BJ (cell line): ENCODE results near the gene EGLN3. TPM values are rescaled to one million over a fixed set of nuclear protein-coding genes. Genes with fewer than 3 reads are reported as not detected.

Experiments used
- CTCF ChIA-PET: fragments of 350-600 bp; formaldehyde crosslinking; extraction: SDS; loops from one replicate; lab custom pipeline; 2021; ENCODE audit warnings: antibody characterized with exemption, inconsistent platforms; lab: Yijun Ruan, JAX
- POLR2A ChIA-PET: fragments of 300-600 bp; sonication (Branson Sonifier 250); formaldehyde crosslinking; extraction: SDS; loops from one replicate; lab custom pipeline; 2021; ENCODE audit warnings: antibody characterized with exemption; lab: Charles Lee
- DNase-seq: peaks from one replicate; pipeline ENCODE4 v3.0.0-alpha.2; 2011; ENCODE audit warnings: low read depth
- H3K27me3 ChIP-seq: 2 replicates; pipeline ENCODE4 v1.6.0; 2011; ENCODE audit warnings: low read length; ENCODE audit not compliant: control insufficient read depth, insufficient read depth
- H3K36me3 ChIP-seq: 2 replicates; pipeline ENCODE4 v1.5.1; 2011; ENCODE audit warnings: low read length; ENCODE audit not compliant: control insufficient read depth, insufficient read depth
- H3K4me3 ChIP-seq: 2 replicates; pipeline ENCODE4 v1.5.1; 2011; ENCODE audit warnings: low read depth, mild to moderate bottlenecking, control low read depth, low read length
- polyA plus RNA-seq: library from polyadenylated mRNA; depleted of rRNA; stranded (reverse); fragments of >200 nt; gene quantifications from 2 replicates; pipeline ENCODE4 v1.2.3, GENCODE V29; 2011
- TF ChIP-seq, protein P1 (sequence below): IDR thresholded peaks from 2 replicates; pipeline ENCODE4 v1.5.1; 2011; ENCODE audit warnings: low read depth, mild to moderate bottlenecking, control low read depth, inconsistent platforms, low read length, moderate library complexity; ENCODE audit not compliant: insufficient read depth

EGLN3 gene
- polyA plus RNA-seq, 1 experiment: 0.15 TPM

DNA sequence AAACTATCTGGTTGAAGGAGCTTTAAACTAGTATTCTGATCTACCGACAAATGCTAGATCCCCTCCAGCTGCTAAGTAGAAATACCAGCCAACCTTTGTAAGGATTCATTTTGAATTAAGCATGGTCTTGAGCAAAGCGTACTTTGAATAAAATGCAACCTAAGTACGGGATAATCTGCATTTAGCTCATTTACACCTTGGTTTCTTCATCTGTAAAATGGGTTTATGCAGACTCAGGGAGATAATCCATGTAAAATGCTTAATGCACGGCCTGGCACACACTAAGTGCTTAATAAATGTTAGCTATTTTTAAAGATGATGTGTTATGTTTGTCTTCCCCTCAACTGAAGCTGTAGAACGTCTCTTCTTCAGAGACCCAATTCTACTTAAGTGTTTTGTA is 15.9 kb downstream of the EGLN3 start:
- POLR2A ChIA-PET: interaction anchor here (0.7 kb wide), 1 partner anchor 25 kb away, joined by 3 read pairs; no protein-coding TSS in a partner anchor
- CTCF ChIA-PET: interaction anchor here (1.5 kb wide), 1 partner anchor 10 kb away, joined by 4 read pairs; no protein-coding TSS in a partner anchor
- no peaks in the 10 kb centered on the region; the same call in 1 of the 2 replicates for H3K27me3 ChIP-seq
- no peaks in the 10 kb centered on the region for H3K36me3 ChIP-seq
- DNase-seq: no peak
- TF ChIP-seq, protein P1, sequence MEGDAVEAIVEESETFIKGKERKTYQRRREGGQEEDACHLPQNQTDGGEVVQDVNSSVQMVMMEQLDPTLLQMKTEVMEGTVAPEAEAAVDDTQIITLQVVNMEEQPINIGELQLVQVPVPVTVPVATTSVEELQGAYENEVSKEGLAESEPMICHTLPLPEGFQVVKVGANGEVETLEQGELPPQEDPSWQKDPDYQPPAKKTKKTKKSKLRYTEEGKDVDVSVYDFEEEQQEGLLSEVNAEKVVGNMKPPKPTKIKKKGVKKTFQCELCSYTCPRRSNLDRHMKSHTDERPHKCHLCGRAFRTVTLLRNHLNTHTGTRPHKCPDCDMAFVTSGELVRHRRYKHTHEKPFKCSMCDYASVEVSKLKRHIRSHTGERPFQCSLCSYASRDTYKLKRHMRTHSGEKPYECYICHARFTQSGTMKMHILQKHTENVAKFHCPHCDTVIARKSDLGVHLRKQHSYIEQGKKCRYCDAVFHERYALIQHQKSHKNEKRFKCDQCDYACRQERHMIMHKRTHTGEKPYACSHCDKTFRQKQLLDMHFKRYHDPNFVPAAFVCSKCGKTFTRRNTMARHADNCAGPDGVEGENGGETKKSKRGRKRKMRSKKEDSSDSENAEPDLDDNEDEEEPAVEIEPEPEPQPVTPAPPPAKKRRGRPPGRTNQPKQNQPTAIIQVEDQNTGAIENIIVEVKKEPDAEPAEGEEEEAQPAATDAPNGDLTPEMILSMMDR: no peak
- H3K4me3 ChIP-seq: no peak overlapping the region

DNA sequence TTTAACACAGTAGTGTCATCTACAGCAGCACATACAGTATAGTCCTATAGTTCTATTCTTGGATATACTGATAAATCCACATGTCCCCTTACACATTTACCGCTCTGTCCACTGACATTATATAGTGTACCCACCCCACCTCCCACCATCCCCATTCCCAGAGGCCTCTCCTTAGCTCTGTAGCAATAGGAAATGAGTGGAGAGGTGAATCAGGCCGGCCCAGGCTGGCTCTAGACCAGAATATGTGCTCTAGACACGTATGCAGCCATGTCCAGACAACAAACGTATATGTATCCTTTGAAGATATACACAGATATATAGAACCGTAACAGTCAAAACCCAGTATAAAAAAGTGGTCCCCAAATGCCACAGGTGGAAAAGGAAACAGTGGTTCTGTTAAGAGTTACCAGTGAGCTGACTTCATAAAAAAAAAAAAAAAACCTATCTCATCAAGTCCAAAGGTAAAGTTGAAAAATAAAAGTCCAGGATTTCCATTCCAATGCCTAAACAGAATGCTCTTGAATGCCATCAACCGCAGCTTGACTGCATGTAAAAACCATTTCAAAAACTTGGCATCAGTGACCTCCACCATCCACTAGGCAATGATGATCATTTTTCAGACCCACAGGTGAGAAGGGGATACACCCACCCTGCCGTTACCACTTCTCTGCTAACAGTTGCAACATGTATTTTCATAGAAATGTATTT is 16.7 kb downstream of the EGLN3 start:
- no peak for DNase-seq
- no peaks in the 10 kb centered on the region for H3K36me3 ChIP-seq
- no peak overlapping the region for H3K4me3 ChIP-seq
- ChIA-PET POLR2A (interaction anchor here (0.7 kb wide), 1 partner anchor 24 kb away, joined by 3 read pairs; no protein-coding TSS in a partner anchor), CTCF (interaction anchor here (1.5 kb wide), 1 partner anchor 10 kb away, joined by 4 read pairs; no protein-coding TSS in a partner anchor)
- TF ChIP-seq, protein P1: no peak
- no peaks in the 10 kb centered on the region; the same call in 1 of the 2 replicates for H3K27me3 ChIP-seq

DNA sequence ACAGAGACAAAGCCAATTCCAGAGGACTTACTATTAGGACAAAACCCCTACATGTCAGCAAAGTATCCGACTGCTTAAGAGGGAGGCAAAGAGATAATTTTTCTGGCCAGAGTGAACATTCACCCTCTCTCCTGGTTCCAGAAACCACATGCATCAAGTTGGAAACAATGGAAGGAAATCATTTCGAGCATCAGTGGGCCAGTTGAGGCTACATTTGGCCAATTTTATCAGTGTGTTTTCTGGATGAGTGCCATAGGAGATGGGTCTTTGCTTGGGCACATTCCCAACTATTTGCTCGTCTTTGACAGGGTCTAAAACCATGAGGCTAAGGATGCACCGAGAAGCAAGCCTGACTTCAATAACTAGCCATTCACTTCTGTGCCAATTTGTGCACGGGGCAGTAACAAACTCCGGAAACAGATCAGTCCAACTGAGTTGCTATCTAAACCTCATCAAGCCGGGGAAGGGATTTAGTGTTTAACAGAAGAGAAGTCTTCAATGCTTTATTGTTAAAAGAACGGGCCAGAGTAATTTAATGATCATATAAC is 17.4 kb downstream of the EGLN3 start:
- ChIA-PET POLR2A (no interaction called here), CTCF (interaction anchor here (1.4 kb wide), 1 partner anchor 163 kb away, joined by 3 read pairs; no protein-coding TSS in a partner anchor)
- no peak overlapping the region for H3K4me3 ChIP-seq
- H3K36me3 ChIP-seq: no peaks in the 10 kb centered on the region
- DNase-seq: no peak
- TF ChIP-seq, protein P1: no peak
- H3K27me3 ChIP-seq: no peaks in the 10 kb centered on the region; the same call in 1 of the 2 replicates

DNA sequence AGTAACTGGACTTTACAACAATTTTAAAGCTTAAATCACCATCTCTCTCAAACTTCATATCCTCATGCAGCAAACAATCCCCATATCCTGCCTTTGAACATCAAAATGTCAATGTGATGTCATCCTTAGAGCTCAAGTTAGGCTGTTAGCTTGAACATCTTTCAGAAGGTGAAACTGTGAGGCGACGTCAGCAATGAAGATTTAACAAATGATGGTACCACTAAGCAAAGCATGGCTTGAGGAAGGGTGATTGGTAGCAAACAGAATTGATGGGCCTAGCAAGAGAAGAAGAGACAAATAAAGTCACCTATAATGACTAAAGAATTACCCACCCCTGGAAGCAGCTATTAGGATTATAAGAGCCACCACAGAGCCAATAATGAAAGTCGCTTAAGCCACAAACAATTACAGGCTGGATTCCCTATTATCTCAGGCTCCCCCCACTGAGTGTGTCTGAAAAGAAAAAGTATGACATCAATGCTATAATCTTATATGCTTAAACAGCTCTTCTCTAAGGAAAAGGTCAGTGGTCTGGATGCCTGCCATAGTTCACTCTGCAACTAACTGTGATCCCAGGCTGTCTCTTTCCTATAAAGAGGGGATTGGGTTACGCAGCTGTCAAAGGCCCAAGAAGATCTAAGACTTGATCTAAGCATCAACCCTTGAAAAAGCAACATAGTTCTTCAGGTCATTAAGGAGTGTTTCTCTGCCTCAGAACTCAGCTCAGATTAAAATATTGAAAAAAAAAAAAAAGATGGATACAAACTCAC is 18.1 kb downstream of the EGLN3 start:
- ChIA-PET POLR2A (no interaction called here), CTCF (interaction anchor here (1.4 kb wide), 1 partner anchor 164 kb away, joined by 3 read pairs; no protein-coding TSS in a partner anchor)
- Histone ChIP-seq H3K36me3 (no peaks in the 10 kb centered on the region), H3K4me3 (no peak overlapping the region), H3K27me3 (no peaks in the 10 kb centered on the region; the same call in 1 of the 2 replicates)
- DNase-seq: no peak
- TF ChIP-seq, protein P1: no peak
